ENCODE measurements around the gene ORC2.
A peak's percentile ranks its signal among the peaks of the same experiment; 100 is the strongest.
"Not testable (repeated sequence)": the region's sequence is repeated elsewhere in the genome, so short reads cannot be mapped to it uniquely, and the experiment has no call there.

Gene ORC2

DNA sequence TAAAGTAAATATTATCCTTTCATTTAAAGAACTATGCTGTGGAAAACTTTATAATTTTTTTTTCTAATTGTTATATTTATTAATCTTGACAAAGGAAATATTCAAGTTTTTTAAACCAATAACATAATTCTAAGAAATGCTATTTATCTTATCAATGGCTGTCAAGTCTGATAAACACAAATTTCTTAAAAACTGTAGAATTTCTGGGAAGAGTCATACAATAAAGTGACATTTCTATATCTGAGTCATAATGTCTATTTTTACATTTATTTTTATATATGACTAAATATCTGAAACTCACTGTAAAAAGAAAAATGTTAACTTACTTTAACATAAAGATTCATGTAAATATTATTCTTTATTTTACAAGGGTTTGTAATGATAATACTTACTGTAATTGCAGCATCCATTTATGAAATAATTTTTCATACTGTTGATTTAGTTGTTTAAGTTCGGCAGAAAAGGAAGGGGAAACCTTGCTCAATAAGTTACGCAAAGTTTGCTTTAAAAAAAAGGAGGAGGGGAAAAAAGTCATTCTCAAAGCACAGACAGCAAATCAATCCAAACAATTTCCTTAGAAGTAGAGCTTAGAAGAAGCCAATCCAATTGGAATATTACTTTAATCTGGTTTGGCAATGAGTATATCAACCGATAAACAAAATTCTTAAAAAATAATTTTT lies 32.4 kb downstream of the ORC2 start:
- no peak for DNase-seq

GRCh38 chr2:200929334-200930249 lies 33.9 kb downstream of the ORC2 start:
- DNase-seq: no peak

- DNase-seq: no peak
Observed at GRCh38 chr2:200922439-200922838, 41.0 kb downstream of the ORC2 start.

GRCh38 chr2:200913654-200914053 lies 49.8 kb downstream of the ORC2 start:
- no peak for DNase-seq

- DNase-seq: no peak
Observed at GRCh38 chr2:200909958-200910357, 53.5 kb downstream of the ORC2 start.

GRCh38 chr2:200905618-200906296 lies 57.7 kb downstream of the ORC2 start:
- DNase-seq: peak; percentile 72

GRCh38 chr2:200901459-200902072 lies 61.9 kb downstream of the ORC2 start:
- peak; percentile 70 for DNase-seq

- no peak for DNase-seq
Observed at GRCh38 chr2:200899482-200899881, 64.0 kb downstream of the ORC2 start.

GRCh38 chr2:200888704-200889625 lies 74.5 kb downstream of the ORC2 start, which contains the start of the genes NIF3L1 and PPIL3:
NIF3L1 (plus strand) TSS chr2:200889371; CDS start chr2:200891944, 2,573 bp downstream.
PPIL3 (minus strand) TSS chr2:200889077; CDS start chr2:200887615, 1,462 bp downstream.
- peak; percentile 97 for DNase-seq

GRCh38 chr2:200881715-200882249 lies 81.7 kb downstream of the ORC2 start:
- not testable (repeated sequence) for DNase-seq

- no peak for DNase-seq
Observed at GRCh38 chr2:200878289-200878880, 85.1 kb downstream of the ORC2 start.

GRCh38 chr2:200877443-200877842 lies 86.0 kb downstream of the ORC2 start:
- no peak for DNase-seq

- DNase-seq: no peak
Observed at GRCh38 chr2:200873560-200873959, 89.9 kb downstream of the ORC2 start.

DNA sequence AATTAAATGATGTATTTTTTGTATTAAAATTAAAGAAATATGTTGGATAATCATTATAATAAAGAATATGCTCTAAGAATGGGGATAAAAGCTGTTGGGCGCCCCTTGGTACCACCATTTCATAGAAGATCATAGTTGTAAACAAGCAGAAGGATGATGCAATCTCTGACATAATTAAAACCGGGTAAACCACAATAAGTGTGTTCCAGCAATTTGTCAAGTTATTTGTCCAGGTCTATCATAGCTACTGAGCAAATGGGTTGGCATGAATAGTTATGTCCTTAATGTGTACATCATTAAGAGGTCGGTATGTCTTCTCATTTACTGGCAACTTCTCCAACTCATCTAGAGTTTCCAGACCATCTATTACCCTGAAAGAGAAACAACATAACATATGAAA lies 92.3 kb downstream of the ORC2 start:
- no peak for DNase-seq

DNA sequence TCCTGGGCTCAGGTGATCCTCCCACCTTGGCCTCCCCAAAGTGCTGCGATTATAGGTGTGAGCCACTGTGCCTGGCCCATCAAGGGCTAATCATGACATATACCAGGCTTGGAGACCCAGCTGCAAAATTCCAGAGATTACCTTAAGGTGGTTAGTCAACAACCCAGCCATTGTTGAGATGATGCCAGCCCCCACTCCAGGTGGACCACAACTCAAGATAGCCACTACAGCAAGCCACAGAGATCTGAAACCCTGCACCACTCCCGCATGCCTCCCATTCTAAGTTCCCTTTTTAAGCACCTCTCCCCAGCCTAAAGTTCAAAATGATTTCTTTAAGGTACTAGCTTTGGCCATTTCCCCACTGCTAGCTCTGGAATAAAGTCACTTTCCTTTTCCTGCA lies 94.4 kb downstream of the ORC2 start:
- DNase-seq: no peak

GRCh38 chr2:200864176-200865034 lies 99.1 kb downstream of the ORC2 start, which contains the start of gene CLK1:
CLK1 (minus strand) TSS chr2:200864658; CDS start chr2:200861862, 2,796 bp downstream.
- DNase-seq: peak; percentile 98

DNA sequence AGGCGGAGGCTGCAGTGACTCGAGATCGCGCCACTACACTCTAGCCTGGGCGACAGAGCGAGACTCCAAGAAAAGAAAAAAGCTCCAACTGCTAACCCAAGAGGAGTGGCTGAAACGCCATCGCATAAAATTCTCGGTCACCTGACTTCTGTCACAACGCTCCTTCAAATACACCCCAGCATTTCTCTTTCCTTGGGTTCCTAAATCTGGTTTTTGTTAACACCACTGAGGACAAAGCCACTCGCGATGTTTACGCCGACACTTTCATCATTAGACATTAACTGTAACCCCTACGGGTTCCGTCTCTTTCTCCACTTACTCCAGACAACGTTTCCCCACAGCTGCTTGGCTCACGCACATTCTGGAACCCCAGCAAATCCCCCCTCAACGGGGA lies 99.7 kb downstream of the ORC2 start:
- no peak for DNase-seq

- peak; percentile 34 for DNase-seq
Observed at GRCh38 chr2:200862532-200863000, 100.9 kb downstream of the ORC2 start.

GRCh38 chr2:200861617-200862155 lies 101.8 kb downstream of the ORC2 start:
- DNase-seq: no peak

Data from right hindlimb (tissue), 1 donor.